K562 (cell line): ENCODE data around the gene VWF. TPM values are rescaled to one million over a fixed set of nuclear protein-coding genes. Genes with fewer than 3 reads are reported as not detected.

Experiments
- ATAC-seq: fragments of 200-7000 bp; cut with Tn5 transposase; 3 replicates; pipeline ENCODE4 v1.9.1; 2020; ENCODE audit warnings: moderate library complexity
- BruUV-seq: library from RNA; stranded (reverse); fragments of 400-500 nt; replicated peaks from 2 replicates; lab custom pipeline; 2021; lab: Mats Ljungman, UMichigan
- CTCF ChIA-PET: fragments of 300-600 bp; formaldehyde crosslinking; extraction: SDS; loops from one replicate; lab custom pipeline; 2021; ENCODE audit warnings: low intra/inter-chr PET ratio; lab: Yijun Ruan, JAX
- POLR2A ChIA-PET: fragments of 300-600, 350-650 bp; sonication (Branson Sonifier 250); formaldehyde crosslinking; extraction: SDS; loops from one replicate; lab custom pipeline; 2021; ENCODE audit warnings: antibody characterized with exemption, inconsistent platforms; lab: Yijun Ruan, JAX
- DNase-seq, 4 experiments: peaks; one replicate each; pipeline versions ENCODE4 v3.0.0 to v3.0.0-alpha.2; 2011 to 2018; ENCODE audit warnings: low spot score in 3 of 4, mixed read lengths in 3 of 4; ENCODE audit errors: extremely low read depth in 1 of 4
- FAIRE-seq: peaks from 2 replicates; lab custom pipeline; 2011; peaks lifted over from hg19 to GRCh38; lab: Jason Lieb, UNC
- H2AFZ ChIP-seq: 2 replicates; pipeline ENCODE4 v1.6.0; 2011; ENCODE audit warnings: low read depth, low read length, control low read depth, inconsistent platforms
- H3K27ac ChIP-seq: fragments of 200-600 bp; 3 replicates; pipeline ENCODE4 v1.8.0; 2011; ENCODE audit warnings: low read depth, mild to moderate bottlenecking, control low read depth, inconsistent platforms, low read length, moderate library complexity, mixed read lengths; ENCODE audit errors: extremely low read depth
- H3K27me3 ChIP-seq, 2 experiments: fragments of 300-600 bp in 1 of 2; 2 replicates in 1 of 2; 3 replicates in 1 of 2; pipeline versions ENCODE4 v1.6.0 to v1.8.0; 2011; ENCODE audit warnings: inconsistent platforms in 2 of 2, low read length in 2 of 2, mild to moderate bottlenecking in 1 of 2, mixed read lengths in 1 of 2, moderate library complexity in 1 of 2; ENCODE audit not compliant: control insufficient read depth in 2 of 2, insufficient read depth in 2 of 2
- H3K36me3 ChIP-seq: fragments of 300-600 bp; 3 replicates; pipeline ENCODE4 v1.8.0; 2011; ENCODE audit warnings: mild to moderate bottlenecking, low read length, inconsistent platforms; ENCODE audit not compliant: control insufficient read depth, insufficient read depth
- H3K4me1 ChIP-seq, 2 experiments: fragments of 200-600 bp in 1 of 2; replicated peaks in 1 of 2; 2 replicates in 1 of 2; 3 replicates in 1 of 2; pipeline versions ENCODE4 v1.5.1 to v1.8.0; 2011; ENCODE audit warnings: inconsistent platforms in 2 of 2, low read length in 2 of 2, mild to moderate bottlenecking in 1 of 2, mixed read lengths in 1 of 2, moderate library complexity in 1 of 2; ENCODE audit not compliant: control insufficient read depth in 2 of 2, insufficient read depth in 2 of 2
- H3K4me2 ChIP-seq: 2 replicates; pipeline ENCODE4 v1.6.1; 2011; ENCODE audit warnings: low read length, control low read depth, inconsistent platforms, mixed read lengths; ENCODE audit not compliant: insufficient read depth
- H3K4me3 ChIP-seq: fragments of 200-600 bp; sonication (generic), shearing (Covaris generic); 2 replicates; pipeline ENCODE4 v1.5.1; 2016; ENCODE audit warnings: control low read depth, inconsistent platforms
- H3K79me2 ChIP-seq: fragments of 200-600 bp; 3 replicates; pipeline ENCODE4 v1.8.0; 2011; ENCODE audit warnings: low read length, inconsistent platforms; ENCODE audit not compliant: control insufficient read depth, insufficient read depth
- H3K9ac ChIP-seq, 2 experiments: 2 replicates each; pipeline versions ENCODE4 v1.6.0 to v1.6.1; 2011; ENCODE audit warnings: low read depth in 2 of 2, low read length in 2 of 2, control low read depth in 1 of 2, inconsistent platforms in 1 of 2, mild to moderate bottlenecking in 1 of 2, mixed read lengths in 1 of 2; ENCODE audit not compliant: insufficient read depth in 1 of 2
- H3K9me1 ChIP-seq: one replicate; pipeline ENCODE4 v1.6.0; 2011; ENCODE audit warnings: inconsistent platforms, mild to moderate bottlenecking, low read length, moderate library complexity; ENCODE audit not compliant: control insufficient read depth, insufficient read depth
- H3K9me3 ChIP-seq: replicated peaks from 2 replicates; pipeline ENCODE4 v1.5.1; 2011; ENCODE audit warnings: low read depth, low read length, inconsistent platforms; ENCODE audit not compliant: control insufficient read depth, insufficient read depth
- H4K20me1 ChIP-seq: replicated peaks from 2 replicates; pipeline ENCODE4 v1.6.1; 2011; ENCODE audit warnings: low read length, inconsistent platforms, mixed read lengths; ENCODE audit not compliant: control insufficient read depth, insufficient read depth
- CCNT2 ChIP-seq: IDR thresholded peaks from 2 replicates; pipeline ENCODE4 v1.6.1; 2011; ENCODE audit warnings: borderline replicate concordance, low read depth, mild to moderate bottlenecking, moderate library complexity, mixed read lengths, low read length; ENCODE audit not compliant: insufficient read length; ENCODE audit errors: extremely low read depth
- DNMT1 ChIP-seq: fragments of 450-650 bp; IDR thresholded peaks from 2 replicates; pipeline ENCODE4 v1.6.1; 2016; ENCODE audit warnings: antibody characterized with exemption, mild to moderate bottlenecking
- FIP1L1 ChIP-seq: fragments of 200-400 bp; formaldehyde crosslinking; IDR thresholded peaks from 2 replicates; pipeline ENCODE4 v1.6.1; 2018; ENCODE audit warnings: mild to moderate bottlenecking, low read depth, low read length; ENCODE audit not compliant: poor library complexity, severe bottlenecking
- GABPB1 ChIP-seq: sonication (generic); formaldehyde crosslinking; IDR thresholded peaks from 2 replicates; pipeline ENCODE4 v1.8.0; 2022; ENCODE audit warnings: mild to moderate bottlenecking, missing genetic modification reagents
- HDAC3 ChIP-seq: fragments of 450-650 bp; IDR thresholded peaks from 2 replicates; pipeline ENCODE4 v1.6.1; 2018; ENCODE audit warnings: borderline replicate concordance, mild to moderate bottlenecking, moderate library complexity; ENCODE audit not compliant: partially characterized antibody
- NR2F6 ChIP-seq: fragments of 450-650 bp; formaldehyde crosslinking; IDR thresholded peaks from 2 replicates; pipeline ENCODE4 v1.4.0; 2020; ENCODE audit warnings: mild to moderate bottlenecking
- PHF8 ChIP-seq: fragments of 200-600 bp; sonication (generic); IDR thresholded peaks from 2 replicates; pipeline ENCODE4 v1.6.1; 2012; ENCODE audit warnings: mixed run types, mild to moderate bottlenecking, inconsistent platforms, low read length, moderate library complexity, borderline replicate concordance
- PRMT5 ChIP-seq: sonication (generic); formaldehyde crosslinking; IDR thresholded peaks from 2 replicates; pipeline ENCODE4 v1.5.0; 2020; ENCODE audit warnings: missing genetic modification reagents
- PTTG1 ChIP-seq: fragments of 450-650 bp; IDR thresholded peaks from 2 replicates; pipeline ENCODE4 v1.6.1; 2016; ENCODE audit warnings: low read depth, mild to moderate bottlenecking, missing genetic modification characterization, missing compliant biosample characterization
- RNF2 ChIP-seq: sonication (generic); IDR thresholded peaks from 2 replicates; pipeline ENCODE4 v1.6.1; 2016
- SMARCB1 ChIP-seq: IDR thresholded peaks from 2 replicates; pipeline ENCODE4 v1.6.1; 2011; ENCODE audit warnings: improper control_type of control experiment, low read depth; ENCODE audit not compliant: insufficient read length
- SMC3 ChIP-seq: conservative IDR thresholded peaks from 2 replicates; pipeline ENCODE4 v1.6.1; 2011; ENCODE audit warnings: low read depth, low read length, improper control_type of control experiment; ENCODE audit not compliant: insufficient read depth
- SREBF2 ChIP-seq: sonication (generic); formaldehyde crosslinking; IDR thresholded peaks from 2 replicates; pipeline ENCODE4 v1.4.0; 2020; ENCODE audit warnings: mild to moderate bottlenecking, missing genetic modification reagents
- WGBS: fragments of 100-300 bp; shearing (Covaris generic); methylation state at CpG from one replicate; pipeline ENCODE4 v1.1.6; 2016; ENCODE audit warnings: low coverage, mixed read lengths; ENCODE audit not compliant: insufficient coverage; ENCODE audit errors: missing lambda C conversion rate; 5-methylcytosine and 5-hydroxymethylcytosine counted together
- in situ Hi-C: fragments of 300-500 bp; cut with MboI; formaldehyde crosslinking; loops from 4 replicates; pipeline ENCODE4 v1.15.0; 2018; ENCODE audit warnings: inconsistent platforms, mixed read lengths
- intact Hi-C: fragments of 100-400 bp; cut with micrococcal nuclease; formaldehyde crosslinking; loops from 2 replicates; pipeline ENCODE4 v1.14.2; 2022
- polyA plus RNA-seq, 8 experiments: library from polyadenylated mRNA; depleted of rRNA in 4 of 8; stranded (reverse) in 5 of 8; unstranded in 3 of 8; fragments of >200 nt; fragmentation: Nextera tagmentation in 2 of 8; fragmentation: Illumina TruSeq in 1 of 8; extraction: Ambion mirVana in 2 of 8; extraction: Trizol in 1 of 8; gene quantifications; 2 replicates each; pipeline versions ENCODE4 v1.2.1 to v1.2.3, GENCODE V29; 2011 to 2014; ENCODE audit warnings: inconsistent platforms in 1 of 8, missing spikeins in 1 of 8
- total RNA-seq, 7 experiments: library from RNA; depleted of rRNA in 6 of 7; stranded (reverse); fragments of >200 nt in 6 of 7; fragmentation: Illumina TruSeq in 2 of 7; extraction: Trizol in 2 of 7; gene quantifications; 2 replicates each; pipeline versions ENCODE4 v1.2.1 to v1.2.3, GENCODE V29; 2011 to 2021; ENCODE audit warnings: low replicate concordance in 1 of 7
- TF ChIP-seq, protein P1 (sequence below): fragments of 200-400 bp; formaldehyde crosslinking; IDR thresholded peaks from 2 replicates; pipeline ENCODE4 v1.6.1; 2017; ENCODE audit warnings: mild to moderate bottlenecking, low read depth, low read length, moderate library complexity
- TF ChIP-seq, protein P2 (sequence below): fragments of 250-450 bp; sonication (Bioruptor Pico); IDR thresholded peaks from 2 replicates; pipeline ENCODE4 v1.4.0; 2020; ENCODE audit warnings: mild to moderate bottlenecking, moderate library complexity, borderline replicate concordance

Gene VWF
- total and polyA plus RNA-seq, 9 of the 15 experiments (the other 6 are each of a cell fraction or from before 2014, with no cell fraction given) = 0.53 TPM; not detected in 8

- 0% methylated on average over 3 of the region's 8 CpGs for WGBS
- TF ChIP-seq SREBF2 (CRISPR knock-in tag) (no peak), GABPB1 (no peak), NR2F6 (no peak), CCNT2 (no peak), PRMT5 (CRISPR knock-in tag) (no peak), RNF2 (no peak), FIP1L1 (no peak), PTTG1 (no peak), HDAC3 (no peak), DNMT1 (no peak), SMC3 (no peak), PHF8 (no peak), SMARCB1 (no peak)
- TF ChIP-seq, protein P1, sequence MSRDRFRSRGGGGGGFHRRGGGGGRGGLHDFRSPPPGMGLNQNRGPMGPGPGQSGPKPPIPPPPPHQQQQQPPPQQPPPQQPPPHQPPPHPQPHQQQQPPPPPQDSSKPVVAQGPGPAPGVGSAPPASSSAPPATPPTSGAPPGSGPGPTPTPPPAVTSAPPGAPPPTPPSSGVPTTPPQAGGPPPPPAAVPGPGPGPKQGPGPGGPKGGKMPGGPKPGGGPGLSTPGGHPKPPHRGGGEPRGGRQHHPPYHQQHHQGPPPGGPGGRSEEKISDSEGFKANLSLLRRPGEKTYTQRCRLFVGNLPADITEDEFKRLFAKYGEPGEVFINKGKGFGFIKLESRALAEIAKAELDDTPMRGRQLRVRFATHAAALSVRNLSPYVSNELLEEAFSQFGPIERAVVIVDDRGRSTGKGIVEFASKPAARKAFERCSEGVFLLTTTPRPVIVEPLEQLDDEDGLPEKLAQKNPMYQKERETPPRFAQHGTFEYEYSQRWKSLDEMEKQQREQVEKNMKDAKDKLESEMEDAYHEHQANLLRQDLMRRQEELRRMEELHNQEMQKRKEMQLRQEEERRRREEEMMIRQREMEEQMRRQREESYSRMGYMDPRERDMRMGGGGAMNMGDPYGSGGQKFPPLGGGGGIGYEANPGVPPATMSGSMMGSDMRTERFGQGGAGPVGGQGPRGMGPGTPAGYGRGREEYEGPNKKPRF = no peak
- TF ChIP-seq, protein P2, sequence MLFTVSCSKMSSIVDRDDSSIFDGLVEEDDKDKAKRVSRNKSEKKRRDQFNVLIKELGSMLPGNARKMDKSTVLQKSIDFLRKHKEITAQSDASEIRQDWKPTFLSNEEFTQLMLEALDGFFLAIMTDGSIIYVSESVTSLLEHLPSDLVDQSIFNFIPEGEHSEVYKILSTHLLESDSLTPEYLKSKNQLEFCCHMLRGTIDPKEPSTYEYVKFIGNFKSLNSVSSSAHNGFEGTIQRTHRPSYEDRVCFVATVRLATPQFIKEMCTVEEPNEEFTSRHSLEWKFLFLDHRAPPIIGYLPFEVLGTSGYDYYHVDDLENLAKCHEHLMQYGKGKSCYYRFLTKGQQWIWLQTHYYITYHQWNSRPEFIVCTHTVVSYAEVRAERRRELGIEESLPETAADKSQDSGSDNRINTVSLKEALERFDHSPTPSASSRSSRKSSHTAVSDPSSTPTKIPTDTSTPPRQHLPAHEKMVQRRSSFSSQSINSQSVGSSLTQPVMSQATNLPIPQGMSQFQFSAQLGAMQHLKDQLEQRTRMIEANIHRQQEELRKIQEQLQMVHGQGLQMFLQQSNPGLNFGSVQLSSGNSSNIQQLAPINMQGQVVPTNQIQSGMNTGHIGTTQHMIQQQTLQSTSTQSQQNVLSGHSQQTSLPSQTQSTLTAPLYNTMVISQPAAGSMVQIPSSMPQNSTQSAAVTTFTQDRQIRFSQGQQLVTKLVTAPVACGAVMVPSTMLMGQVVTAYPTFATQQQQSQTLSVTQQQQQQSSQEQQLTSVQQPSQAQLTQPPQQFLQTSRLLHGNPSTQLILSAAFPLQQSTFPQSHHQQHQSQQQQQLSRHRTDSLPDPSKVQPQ (CRISPR knock-in tag) = no peak
- H3K4me3 ChIP-seq = no peak overlapping the region
- H3K9me1 ChIP-seq = no peaks in the 10 kb centered on the region
- H4K20me1 ChIP-seq = no peaks in the 10 kb centered on the region
- ATAC-seq (no peak), FAIRE-seq (no peak), DNase-seq (no peak)
- H2AFZ ChIP-seq = no peak overlapping the region
- H3K4me2 ChIP-seq = no peak overlapping the region
- no peaks in the 10 kb centered on the region; a peak in 1 of 5 replicates for H3K4me1 ChIP-seq
- H3K27me3 ChIP-seq = peaks cover 4 to 26% of the 10 kb centered on the region in 2 experiments; a peak in 4 of 5 replicates
- ChIA-PET CTCF (no interaction called here), POLR2A (no interaction called here)
- H3K9me3 ChIP-seq = no peaks in the 10 kb centered on the region
- in situ Hi-C loops (loop anchor here (5.0 kb wide), 1 partner anchor 57 kb away; no protein-coding TSS in a partner anchor), intact Hi-C loops (no loop called here)
- H3K36me3 ChIP-seq = no peaks in the 10 kb centered on the region
- H3K9ac ChIP-seq = no peak overlapping the region
- no TSS peak for BruUV-seq
- no peak overlapping the region for H3K27ac ChIP-seq
- H3K79me2 ChIP-seq = no peaks in the 10 kb centered on the region
These were observed 80.4 kb downstream of the VWF start for GRCh38 chr12:6044082-6044481.
